Frontal cortex (tissue), 4 donors: ENCODE measurements around the gene TOB1. TPM values are rescaled to one million over a fixed set of nuclear protein-coding genes. Genes with fewer than 3 reads are reported as not detected.
"Not testable (repeated sequence)": the region's sequence is repeated elsewhere in the genome, so short reads cannot be mapped to it uniquely, and the experiment has no call there.

Experiments
- DNase-seq, 2 donors: peaks; one replicate each; pipeline ENCODE4 v3.0.0; 2012; ENCODE audit warnings: low spot score in 2 of 2
- FAIRE-seq: peaks from 2 replicates; lab custom pipeline; 2012; peaks lifted over from hg19 to GRCh38; lab: Jason Lieb, UNC
- total RNA-seq: library from RNA; depleted of rRNA; stranded (reverse); fragments of >200 nt; gene quantifications from one replicate; pipeline ENCODE4 v1.2.3, GENCODE V29; 2014
- donor health status: control.
- donor health status: control.
- donor health status: control.

TOB1 gene
- total RNA-seq, 1 donor from 2014 or later = 9.4 TPM

DNA sequence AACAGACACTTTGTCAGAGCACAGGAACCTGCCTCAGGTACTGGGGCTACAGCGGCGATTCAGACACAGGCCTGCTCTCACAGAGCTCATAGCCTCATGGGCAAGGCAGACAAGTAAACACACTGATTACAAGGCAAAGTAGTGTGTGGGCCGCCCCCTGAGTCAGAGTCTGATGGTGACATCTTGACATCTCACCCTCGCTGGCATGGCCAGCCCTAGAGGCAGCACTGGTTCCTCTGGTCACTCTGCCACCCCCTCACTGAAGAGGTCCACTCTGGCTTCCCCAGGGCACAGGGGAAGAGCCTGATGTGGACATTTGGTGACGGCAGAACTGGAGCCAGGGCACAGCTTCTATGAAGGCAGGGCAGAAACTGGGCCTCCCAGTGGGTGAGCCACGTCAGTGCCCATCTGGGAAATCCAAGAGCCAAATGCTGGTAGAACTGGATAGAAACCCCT lies 32.9 kb upstream of the TOB1 start:
- no peak for FAIRE-seq

DNA sequence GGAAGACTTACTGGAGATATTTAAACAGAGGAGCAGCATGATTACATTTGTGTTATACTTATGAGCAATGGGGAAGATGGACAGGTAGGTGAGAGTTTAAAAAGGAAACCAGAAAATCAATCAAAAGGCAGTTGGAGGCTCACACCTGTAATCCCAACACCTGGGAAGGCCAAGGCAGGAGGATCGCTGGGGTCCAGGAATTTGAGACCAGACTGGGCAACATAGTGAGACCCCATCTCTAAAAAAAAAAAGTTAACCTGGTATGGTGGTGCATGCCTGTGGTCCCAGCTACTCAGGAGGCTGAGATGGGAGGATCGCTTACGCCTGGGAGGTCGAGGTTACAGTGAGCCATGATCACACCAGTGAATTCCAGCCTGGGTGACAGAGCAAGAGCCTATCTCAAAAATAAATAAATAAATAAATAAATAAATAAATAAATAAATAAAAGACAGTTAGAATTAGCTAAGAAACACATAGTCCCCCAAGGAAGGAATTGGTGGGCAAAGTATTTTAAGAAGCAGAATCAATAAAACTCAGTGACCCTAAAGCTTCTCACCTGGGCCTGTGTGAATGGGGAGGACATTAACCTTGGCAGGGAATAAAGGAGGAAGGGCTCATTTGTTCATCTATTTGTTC lies 32.3 kb upstream of the TOB1 start:
- DNase-seq = no peak
- FAIRE-seq = no peak

More for the DNA sequence above, 32.9 kb upstream of the TOB1 start:
- DNase-seq = no peak

DNA sequence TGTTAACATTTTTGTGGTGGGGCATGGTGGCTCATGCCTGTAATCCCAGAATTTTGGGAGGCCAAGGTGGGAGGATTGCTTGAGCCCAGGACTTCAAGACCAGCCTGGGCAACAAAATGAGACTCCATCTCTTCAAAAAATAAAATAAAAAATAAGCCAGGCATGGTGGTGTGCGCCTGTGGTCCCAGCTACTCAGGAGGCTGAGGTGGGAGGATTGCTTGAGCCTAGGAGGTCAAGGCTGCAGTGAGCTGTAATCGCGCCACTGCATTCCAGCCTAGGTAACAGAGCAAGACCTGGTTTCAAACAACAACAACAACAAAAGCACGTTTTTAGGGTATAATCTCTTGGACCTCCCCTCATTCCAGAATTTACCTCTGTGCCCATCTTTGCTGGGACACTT lies 28.4 kb upstream of the TOB1 start:
- FAIRE-seq, DNase-seq: not testable (repeated sequence)

DNA sequence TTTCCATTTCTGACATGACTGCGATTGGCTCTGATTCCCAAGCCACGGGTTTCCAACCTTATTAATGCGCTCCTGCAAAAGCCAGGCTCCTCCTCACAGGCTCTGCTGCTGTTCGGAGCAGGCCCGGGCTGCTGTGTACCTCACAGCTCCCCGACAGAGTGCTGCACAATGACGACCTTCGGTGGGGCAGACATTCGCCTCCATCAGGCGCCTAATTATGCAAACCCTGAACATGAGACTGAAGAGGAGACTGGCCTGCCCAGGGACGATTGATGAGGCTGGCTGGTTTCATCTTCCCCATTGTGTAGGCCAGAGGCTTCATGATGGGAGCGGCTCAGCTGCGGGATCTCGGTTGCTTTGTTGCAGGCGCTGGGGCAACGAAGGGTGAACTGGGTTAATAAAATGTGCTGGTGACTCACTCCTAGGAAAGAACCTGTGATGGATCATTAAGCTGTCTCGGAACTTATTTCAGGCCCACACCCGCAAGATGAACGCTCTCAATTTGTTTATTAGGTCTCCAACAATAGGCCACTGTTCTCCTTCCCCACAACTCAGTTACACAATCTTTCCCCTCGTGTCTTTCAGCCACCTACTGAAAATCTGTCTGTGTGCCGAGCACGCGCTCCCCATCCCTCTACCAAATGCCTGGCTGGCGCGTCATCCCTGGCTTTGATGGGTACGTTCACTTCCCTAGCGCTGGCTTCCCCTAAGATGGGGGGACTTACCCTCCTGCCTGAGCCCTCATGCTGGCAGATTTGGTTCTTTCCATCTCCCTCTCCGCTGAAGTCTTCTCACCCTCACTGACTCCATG lies 27.2 kb upstream of the TOB1 start:
- FAIRE-seq = no peak
- DNase-seq = peak; percentile 35 to 36

DNA sequence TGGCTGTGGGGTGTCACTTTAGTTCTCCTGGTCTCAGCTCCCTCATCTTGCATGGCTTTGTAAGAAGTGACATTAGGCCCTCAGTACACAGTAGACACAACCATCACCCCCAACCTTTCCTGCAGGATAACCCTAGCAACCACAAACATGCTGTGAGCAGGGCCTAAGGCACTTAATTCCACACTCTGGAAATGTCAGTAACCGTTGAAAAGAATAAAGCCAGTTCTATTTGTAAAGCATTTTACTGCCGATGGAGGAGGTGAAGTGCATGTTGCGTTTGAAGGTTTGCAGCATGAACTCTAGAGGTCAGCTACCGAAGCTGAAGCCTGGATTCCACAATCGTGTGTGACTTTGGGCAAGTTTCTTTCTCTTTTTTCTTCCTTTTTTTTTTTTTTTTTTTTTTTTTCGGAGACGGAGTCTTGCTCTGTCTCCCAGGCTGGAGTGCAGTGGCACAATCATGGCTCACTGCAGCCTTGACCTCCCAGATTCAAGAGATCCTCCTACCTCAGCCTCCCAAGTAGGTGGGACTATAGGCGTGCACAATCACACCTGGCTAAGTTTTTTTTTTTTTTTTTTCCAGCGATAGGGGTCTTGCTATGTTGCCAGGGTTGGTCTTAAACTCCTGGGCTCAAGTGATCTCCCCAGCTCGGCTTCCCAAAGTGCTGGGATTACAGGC lies 26.1 kb upstream of the TOB1 start:
- no peak for FAIRE-seq
- no peak for DNase-seq

DNA sequence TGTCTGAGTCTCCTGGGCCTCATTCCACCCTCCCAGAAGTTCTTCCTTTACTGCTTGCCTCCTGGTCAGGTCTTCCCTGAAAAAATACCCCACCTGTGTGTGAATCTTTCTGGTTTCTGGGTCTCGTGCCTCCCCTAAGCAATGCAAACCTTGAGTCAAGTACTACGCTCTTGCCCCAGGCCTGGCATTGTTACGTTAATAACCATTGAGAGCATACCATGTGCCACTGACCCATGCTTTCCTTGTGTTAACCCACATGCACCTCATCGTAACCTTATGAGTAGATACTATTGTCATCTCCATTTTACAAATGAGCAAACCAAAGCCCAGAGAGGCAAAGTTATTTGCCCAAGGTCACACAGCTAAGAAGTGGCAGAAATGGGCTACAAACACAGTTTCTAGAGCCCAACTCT lies 25.4 kb upstream of the TOB1 start:
- DNase-seq (no peak), FAIRE-seq (no peak)

DNA sequence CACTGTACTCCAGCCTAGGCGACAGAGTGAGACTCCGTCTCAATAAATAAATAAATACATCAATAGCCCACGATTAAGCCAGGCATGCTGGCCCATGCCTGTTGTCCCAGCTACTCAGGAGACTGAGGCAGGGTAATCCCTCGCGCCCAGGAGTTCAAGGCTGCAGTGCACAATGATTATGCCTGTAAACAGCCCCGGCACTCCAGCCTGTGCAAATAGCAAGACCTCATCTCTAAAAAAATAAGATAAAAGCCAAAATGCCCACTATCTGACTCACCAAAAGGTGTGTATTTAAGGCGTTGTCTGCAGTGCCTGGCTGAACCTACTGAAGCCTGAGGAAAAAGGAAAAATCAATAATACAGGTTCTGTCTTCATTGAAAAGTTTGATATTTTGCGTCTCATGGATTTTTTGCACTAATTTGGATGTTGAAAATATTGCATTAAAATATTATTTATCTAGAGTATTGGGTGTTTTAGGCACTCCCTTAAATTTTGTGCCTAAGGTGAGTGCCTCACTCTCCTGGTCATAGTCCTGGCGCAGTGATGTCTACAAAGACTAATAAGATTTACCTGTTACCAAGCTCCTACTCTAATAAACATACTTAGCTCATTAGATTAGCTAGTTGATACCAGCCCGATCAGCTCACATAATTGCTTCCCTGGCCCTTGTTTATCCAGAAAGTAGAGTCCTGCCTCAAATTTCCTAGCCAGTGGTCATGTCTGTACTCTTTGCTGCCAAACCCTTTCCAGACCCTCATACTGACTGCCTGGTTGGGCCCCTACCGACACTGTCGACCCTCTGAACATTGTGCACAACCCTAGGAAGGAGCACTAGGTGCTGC lies 24.7 kb upstream of the TOB1 start:
- FAIRE-seq = no peak
- no peak for DNase-seq

DNA sequence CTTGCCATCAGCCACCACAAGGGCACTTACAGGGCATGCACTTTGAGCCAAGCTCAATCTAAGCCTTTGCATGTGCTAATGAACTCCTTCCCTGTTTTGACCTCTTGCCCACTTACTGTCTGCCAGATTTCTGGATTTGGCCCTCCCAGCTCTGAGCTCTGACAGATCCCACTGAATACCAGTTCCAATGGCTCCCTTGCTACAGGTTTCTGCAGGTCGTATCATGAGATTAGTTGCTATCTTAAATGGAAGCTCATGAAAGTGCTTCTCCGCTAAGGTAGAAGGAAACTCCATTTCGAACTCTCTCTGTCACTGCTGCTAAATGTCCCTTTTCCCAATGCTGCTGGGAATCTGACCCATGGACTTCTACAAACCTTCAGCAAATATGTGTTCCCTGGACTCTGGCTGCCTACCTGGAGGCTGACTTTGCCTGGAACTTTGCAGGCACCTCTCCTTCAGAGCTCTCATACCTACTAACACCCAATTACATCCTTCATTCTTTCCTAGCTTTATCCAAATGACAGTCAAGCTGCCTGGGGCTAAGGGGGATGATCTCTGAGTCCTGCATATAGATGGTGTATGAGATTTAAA lies 23.5 kb upstream of the TOB1 start:
- FAIRE-seq (no peak), DNase-seq (no peak)

DNA sequence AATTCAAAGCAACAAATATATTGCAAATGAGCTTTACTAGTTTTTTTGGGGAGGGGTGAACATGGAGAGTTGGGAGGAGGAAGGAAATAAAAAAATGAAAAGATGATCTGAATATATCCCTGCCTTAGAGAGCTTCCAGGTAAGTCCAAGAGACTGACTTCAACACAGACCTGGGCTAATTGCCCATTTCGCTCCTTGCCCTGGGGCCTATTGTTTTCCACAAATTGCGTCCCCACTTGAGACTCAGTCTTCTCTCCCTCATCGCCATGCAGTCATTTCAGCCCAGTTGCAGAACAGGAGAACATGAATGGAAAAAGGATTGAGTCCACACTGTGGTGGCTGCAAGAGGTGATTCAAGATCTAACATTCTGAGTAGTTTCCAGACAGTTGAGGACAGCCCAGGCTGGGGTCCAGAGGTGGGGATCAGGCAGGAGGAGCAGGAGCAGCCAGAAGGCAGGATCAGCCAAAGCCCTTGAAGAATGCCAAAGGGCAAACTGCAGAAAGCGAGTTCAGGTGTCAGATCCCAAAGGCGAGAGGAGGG lies 21.6 kb upstream of the TOB1 start:
- DNase-seq (no peak), FAIRE-seq (no peak)

DNA sequence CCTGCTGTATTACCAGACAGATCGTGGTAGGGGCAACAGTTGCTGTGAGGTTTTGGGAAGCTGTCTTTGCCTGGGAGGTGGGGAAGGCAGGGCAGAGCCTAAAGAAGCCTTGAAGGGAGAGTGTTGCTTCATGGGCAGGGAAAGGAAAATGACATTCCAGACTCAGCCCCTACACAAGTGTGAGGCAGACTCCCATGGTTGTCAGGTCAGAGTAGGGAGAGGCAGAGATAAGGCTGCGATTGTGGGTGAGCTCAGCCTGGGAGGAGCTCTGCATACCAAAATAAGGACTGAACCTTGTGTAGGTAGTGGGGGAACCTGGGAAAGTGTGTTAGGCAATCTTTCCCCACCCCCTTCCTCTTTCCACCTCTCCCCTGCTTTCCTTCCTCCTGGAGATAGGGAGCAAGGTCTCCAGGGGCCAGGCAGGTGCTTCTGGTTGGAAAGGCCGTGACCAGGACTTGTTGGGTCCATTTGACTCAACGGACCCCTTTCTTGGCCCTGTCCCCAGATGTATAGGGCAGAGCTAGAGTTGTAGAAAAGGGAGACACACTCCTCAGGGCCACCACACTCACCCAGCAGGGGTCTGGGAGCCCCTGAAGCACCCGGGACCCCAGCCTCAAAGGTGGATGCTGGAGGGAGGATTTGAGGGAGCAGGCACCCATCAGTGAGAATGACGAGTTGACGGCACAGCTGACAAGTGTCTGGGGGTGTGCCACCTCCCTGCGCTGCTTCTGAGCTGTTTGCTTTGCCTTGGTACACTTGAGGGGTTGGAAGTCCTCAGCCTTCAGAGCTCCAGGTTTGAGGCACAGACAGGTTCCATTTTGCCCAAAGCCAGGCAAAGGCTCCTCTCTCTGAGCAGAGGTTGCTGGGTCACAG lies 18.5 kb upstream of the TOB1 start:
- DNase-seq (no peak), FAIRE-seq (no peak)

DNA sequence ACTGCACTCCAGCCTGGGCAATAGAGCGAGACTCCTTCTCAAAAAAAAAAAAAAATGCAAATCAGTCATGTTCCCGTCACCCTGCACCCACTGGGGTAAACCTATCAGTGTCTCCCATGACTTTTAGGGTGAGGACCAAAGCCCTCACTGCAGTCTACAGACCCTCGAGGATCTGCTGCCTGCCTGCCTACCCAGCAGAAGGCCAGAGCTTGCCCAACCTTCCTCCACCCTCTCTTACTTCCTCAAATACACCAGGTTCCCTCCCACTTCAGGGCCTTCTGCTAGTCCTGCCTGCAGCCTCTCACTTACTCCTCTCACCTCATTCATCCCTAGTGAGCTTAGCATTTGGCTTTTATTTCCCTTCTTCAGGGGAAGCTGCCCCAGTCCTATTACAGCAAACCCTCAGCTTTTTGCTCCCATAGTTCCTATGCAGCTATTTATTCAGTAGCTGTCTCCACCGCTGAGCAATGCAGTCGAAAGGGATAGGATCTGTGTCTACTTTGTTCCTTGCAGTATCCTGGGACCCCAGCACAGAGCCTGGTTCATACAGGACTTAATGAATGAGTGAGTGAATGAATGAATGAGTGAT lies 17.8 kb upstream of the TOB1 start:
- DNase-seq (no peak), FAIRE-seq (no peak)

DNA sequence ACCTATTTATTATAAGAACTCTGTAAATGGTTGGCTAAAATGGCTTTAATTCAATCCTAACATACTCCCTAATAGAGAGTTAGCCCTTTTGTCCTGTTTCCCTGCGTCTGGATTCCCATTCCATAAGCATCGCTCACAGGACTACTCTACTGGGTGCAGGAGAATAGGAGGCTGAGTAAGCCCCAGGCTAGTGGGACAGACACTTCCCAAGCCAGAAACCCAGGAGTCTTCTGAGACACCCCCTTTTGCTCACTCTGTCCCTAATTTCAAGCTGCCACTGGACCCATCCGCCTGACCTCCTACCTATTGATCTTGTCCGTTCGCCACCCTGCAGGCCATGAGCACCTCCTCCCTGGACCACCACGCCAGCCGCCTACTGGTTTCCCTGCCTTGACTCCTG lies 16.7 kb upstream of the TOB1 start:
- FAIRE-seq = no peak

DNA sequence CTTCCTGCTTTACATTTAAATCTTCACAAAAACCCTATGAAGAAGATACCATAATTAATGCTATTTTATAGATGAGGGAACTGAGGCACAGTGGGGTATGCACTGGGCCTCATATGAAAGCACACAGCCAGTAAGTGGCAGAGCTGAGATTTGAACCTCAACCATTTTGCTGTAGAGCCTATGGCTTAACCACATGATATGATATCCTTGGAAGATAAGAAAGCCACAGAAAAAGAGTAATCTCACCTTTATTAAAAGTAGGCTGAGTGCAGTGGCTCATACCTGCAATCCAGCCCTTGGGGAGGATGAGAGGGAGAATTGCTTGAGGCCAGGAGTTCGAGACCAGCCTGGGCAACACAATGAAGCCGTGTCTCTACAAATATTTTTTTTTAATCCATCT lies 15.0 kb upstream of the TOB1 start:
- FAIRE-seq = no peak
- no peak for DNase-seq

More for the DNA sequence above, 16.7 kb upstream of the TOB1 start:
- DNase-seq = no peak

DNA sequence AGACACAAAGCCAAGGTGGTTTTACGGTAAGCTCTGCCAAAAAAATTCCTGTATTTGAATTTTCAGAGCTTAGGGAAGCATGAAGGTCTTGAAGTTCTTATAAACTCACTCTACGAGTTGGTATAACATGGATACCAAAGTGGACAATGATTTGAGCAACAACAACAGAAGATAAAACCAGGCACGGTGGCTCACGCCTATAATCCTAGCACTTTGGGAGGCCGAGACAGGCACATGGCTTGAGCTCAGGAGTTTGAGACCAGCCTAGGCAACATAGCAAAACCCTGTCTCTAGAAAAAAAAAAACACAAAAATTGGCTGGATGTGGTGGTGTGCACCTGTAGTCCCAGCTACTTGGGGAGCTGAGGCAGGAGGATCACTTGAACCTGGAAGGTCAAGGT lies 12.9 kb upstream of the TOB1 start:
- no peak for DNase-seq
- FAIRE-seq = no peak

DNA sequence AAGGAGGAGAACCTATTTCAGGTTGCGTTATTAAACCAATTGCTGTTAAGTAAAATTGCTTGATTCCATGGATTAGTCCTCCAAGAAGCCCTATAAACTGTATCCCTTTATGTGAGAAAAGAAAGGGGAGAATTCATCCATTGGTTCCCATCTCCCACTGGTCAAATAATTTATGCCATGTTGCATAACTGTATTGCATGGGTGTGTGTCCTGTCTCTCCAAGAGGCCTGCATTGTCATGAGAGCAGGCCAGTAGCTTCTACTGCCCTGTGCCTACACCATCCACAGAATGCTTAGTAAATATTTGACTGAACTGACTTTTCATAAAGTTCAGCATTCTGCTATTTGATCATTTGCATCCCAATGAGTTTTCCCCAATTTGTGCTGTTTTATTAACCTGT lies 11.7 kb upstream of the TOB1 start:
- no peak for FAIRE-seq

DNA sequence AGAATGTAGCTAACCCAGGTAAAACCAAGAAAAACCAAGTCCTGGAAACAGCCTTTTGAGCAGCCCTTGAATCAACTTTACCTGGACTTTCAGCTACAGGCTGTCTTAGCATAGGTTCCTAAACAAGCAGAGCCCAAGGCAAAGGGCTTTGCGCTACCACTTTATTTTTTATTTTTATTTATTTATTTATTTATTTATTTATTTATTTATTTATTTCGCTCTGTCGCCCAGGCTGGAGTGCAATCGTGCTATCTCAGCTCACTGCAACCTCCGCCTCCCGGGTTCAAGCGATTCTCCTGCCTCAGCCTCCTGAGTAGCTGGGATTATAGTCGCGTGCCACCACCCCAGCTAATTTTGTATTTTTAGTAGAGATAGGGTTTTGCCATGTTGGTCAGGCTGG lies 10.9 kb upstream of the TOB1 start:
- DNase-seq, FAIRE-seq: not testable (repeated sequence)

More for the DNA sequence above, 11.7 kb upstream of the TOB1 start:
- no peak for DNase-seq

DNA sequence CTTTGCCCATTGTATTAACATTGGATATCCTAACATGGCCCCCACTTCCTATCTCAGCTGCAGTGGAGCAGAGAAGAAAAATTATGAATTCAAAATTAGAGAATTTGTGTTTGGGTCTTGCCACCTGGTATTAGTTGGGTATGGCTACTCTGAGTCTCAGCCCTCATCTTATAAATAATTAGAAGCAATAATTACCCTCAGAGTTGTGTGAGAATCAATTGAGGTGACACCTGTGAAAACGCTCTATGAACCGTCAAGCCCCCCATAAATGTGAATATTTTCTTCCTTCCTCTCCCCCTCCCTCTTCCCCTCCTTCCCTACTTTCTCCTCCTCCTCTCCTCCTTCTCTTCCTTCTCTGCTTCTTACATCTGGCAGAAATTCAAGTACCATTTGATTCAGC lies 8.9 kb upstream of the TOB1 start:
- DNase-seq = no peak
- no peak for FAIRE-seq
